Stimulated activated CD4-positive, alpha-beta T cell treated with anti-CD3 and anti-CD28 coated beads, TNF-alpha, amount 100 ng/mL, for 4 hours (primary cell): Measurements from ENCODE around the gene RFX8.
A peak's percentile ranks its signal among the peaks of the same experiment; 100 is the strongest.
"Not testable (repeated sequence)": the region's sequence is repeated elsewhere in the genome, so short reads cannot be mapped to it uniquely, and the experiment has no call there.

Experiments
- DNase-seq, 3 experiments: peaks; one replicate each; pipeline ENCODE4 v3.0.0-alpha.2; 2020; ENCODE audit warnings: low read depth in 3 of 3

Gene RFX8

DNA sequence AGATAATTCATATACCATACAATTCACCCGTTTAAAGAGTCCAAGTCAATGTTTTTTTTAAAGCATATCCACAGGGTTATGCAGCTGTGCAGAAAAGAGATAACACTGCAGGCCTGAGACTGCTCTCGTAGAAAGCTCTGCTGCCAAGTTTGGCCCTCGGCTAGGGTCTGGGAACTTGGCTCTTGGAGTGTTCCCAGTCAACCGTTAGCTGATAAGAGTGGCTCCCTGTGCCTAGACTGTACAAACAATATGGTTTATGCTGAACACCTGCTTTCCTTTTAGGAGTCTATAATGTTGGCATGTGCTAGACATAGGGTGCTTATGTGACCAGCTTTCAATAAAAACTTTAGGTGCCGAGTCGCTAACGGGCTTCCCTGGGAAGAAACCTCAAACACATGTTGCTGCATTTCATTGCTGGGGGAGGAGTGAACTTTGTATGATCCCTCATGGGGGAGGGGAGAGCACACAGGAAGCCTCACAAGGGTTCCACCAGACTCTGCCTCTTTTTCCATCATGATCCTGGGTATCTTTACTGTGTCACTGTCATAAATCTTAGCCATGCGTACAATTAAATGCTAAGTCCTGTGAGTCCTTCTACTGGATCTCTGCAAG, 34.7 kb downstream of the RFX8 start:
- DNase-seq: no peak

DNA sequence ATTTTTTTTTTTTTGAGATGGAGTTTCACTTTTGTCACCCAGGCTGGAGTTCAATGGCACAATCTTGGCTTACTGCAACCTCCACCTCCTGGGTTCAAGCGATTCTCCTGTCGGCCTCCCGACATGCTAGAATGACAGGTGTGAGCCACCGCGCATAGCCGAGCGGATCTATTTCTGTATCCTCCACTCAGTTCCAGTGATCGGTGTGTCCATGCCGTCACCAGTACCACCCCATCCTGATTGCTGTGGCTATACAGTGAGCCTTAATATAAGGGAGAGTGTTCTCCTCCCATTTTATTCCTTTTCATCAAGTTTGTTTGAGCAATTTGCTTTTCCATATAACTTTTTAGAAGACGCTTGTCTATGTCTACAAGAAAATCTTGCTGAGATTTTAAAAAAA, 35.2 kb downstream of the RFX8 start:
- no peak for DNase-seq

DNA sequence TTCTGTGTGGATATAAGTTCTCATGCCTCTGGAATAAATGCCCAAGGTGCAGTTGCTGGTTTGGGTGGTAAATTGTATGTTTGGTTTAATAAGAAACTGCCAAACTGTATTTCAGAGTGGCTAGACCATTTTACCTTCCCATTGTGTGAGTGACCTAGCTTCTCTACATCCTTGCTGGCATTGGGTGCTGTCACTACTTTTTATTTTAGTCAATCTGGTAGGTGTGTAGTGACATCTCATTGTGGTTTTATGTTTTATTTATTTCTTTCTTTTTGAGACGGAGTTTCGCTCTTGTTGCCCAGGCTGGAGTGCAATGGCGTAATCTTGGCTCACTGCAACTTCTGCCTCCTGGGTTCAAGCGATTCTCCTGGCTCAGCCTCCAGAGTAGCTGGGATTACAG, 36.4 kb downstream of the RFX8 start:
- DNase-seq: not testable (repeated sequence)

GRCh38 chr2:101435001-101435862, 39.7 kb downstream of the RFX8 start:
- DNase-seq: no peak

GRCh38 chr2:101433465-101433864, 41.4 kb downstream of the RFX8 start:
- DNase-seq: no peak

DNA sequence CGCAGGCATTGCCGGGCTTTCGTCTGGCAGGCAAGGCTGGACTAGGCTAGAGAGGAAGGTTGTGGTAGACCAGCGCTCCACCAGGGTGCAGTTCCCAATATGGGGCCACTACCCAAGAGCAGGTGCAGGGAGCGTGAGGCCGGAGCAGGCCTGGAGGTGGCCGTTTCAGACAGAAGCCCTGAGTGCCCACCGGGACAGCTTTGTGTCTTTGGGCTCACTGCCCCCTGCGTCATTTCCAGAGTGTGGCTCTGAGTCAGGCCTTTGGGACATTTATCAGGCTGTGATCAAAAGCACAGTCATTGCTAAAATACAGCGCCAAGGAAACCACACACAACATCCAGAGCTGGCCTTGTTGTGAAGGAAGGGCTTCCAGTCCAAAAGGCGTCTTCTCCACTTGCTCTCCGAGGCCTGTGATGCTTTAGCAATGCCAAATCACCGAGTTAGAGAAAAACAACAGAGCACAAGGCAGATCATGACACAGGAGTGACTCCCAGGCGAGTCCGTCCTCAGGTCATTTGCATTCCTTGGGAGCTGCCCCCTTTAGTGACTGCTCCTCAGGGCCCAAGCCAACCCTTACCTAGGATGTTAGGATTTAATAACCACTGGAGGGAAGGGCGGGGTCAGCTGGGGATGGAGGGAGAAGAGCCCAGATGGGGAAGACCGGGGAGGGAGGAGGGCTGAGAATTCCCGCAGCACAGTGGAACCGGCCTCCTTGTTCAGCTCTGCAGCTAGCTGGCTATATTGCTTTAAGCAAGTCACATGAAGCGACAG, 42.3 kb downstream of the RFX8 start:
- no peak for DNase-seq

DNA sequence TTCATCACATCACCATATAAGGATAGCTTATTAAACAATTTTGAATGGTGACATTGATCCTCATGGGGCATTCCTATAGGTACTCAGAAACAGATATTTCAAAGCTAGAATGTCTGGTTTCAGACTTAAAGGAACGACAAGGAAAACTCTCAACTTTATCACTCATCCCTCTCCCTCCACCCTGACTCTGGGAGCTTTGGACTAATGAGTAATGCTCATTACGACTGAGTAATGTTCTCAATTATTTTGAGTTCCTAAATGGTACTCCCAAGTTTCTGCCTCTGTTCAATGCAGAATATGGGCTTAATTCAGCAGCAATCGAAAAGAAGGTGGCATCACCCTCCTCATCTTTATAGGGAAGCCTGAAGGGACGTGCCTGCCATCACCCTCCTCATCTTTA, 43.4 kb downstream of the RFX8 start:
- DNase-seq: no peak

DNA sequence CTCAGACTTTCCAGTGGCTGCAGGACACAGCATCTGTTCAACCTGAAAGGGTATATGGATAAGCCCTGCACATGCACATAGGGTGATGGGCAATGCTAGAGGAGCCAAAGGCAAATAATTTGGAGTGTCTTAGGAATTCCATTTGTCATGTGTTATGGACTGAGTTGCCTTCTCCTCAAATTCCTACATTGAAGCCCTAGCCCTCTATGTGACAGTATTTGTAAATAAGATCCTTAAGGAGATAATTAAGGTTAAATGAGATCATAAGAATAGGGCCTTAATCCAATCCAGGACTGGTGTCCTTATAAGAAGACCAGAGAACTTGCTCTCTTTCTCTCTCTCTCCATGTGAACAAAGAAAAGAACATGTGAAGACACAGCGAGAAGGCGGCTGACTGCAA, 44.8 kb downstream of the RFX8 start:
- DNase-seq: no peak

GRCh38 chr2:101429453-101429852, 45.5 kb downstream of the RFX8 start:
- DNase-seq: no peak

GRCh38 chr2:101428422-101429176, 46.3 kb downstream of the RFX8 start:
- no peak for DNase-seq

- no peak for DNase-seq
Observed at GRCh38 chr2:101427743-101428142, 47.2 kb downstream of the RFX8 start.

GRCh38 chr2:101427240-101427639, 47.7 kb downstream of the RFX8 start:
- no peak for DNase-seq

DNA sequence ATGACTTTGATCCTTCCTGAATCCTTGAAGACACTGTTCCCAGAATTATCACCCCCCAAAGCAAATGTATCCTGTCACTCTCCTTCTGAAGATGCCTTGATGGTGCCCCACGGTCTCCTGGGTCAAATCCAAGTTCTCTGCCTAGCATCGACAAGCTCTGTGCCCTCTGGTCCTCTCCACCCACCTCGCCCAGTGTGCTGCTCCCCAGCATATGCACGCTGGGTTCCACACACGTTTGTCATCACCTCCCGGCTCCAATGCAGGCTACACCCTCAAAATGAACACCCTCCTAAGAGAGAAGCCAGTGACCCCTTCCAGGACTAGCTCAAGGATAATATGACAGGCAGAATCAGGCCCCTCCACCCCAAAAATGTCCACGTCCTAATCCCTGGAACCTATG, 48.1 kb downstream of the RFX8 start:
- DNase-seq: no peak

GRCh38 chr2:101420623-101421022, 54.3 kb downstream of the RFX8 start:
- no peak for DNase-seq

DNA sequence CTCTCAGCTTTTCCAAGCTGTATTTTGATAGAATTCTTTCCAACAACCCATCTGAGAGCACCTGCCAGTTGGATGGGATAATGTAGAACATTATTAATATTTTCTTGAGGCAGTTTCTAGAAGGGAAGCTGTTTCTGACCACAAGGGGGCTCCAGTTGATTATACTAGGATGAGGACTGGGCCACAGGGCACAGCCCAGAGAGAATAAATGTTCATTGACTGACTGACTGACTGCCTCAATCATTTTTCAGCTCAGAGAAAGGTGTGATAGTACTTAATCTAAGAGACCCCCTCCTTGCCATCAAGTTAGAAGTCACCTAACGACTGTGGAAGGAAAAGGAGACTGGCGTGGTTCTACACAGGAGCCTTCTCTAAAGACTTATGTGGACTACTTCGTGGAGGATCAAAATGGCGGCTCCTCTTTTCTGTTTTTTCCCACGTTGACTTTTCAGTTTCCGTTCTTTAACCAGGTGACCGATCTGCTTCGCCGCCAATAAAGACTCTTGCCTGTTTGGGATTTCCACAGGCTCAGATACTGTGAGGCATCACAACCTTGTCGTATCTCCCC, 55.7 kb downstream of the RFX8 start:
- peak in 2 of 3 experiments; percentile 28 to 53 for DNase-seq

GRCh38 chr2:101418460-101419095, 56.3 kb downstream of the RFX8 start:
- DNase-seq: no peak

- DNase-seq: no peak
Observed at GRCh38 chr2:101416609-101417008, 58.3 kb downstream of the RFX8 start.

DNA sequence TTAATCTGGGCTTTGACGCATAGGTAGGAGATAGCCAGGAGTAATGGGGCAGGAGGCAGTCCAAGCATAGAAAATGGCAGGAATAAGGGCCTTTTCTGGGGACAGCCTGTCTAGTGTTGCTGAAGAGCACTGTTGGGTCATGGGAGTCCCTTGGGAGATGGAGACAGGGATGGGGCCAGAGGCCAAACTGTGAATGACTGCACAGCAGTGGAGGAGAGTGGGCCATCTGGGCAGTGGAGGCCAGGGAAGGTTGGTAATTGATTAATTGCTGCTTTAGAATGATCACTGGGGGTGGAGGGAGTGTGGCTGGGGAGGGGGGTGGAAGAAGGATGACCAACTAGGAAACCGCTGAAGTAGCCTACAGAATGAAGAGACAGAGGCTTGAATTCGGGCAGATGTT, 59.0 kb downstream of the RFX8 start:
- DNase-seq: no peak

GRCh38 chr2:101415220-101415619, 59.7 kb downstream of the RFX8 start:
- no peak for DNase-seq

DNA sequence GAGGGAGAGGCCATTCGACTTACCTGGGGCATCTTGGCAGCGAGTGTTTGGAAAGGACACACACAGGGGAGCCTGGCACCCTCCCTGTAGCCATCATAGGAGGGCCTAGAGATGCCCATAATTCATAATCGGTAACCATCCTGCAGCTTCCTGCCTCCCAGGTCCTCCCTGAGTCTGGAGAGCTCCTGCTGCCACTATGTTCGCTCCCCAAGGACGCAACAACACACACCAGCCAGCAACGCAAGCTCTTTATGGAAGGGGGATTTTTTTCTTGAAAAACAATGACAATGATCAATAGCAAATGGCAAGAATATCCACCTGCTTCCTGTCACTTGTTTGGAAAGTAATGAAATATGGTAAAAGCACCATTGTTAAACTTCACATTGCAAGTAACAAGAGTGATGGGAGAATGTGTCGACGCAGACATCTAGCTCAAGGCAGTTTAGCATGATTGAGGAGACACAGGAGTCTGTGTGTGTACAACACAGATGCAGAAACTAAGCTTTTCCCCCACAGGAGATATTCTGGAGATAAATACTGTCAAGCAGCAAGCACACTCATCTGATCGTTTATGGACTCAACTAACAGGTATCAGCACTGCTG, 62.7 kb downstream of the RFX8 start:
- no peak for DNase-seq

DNA sequence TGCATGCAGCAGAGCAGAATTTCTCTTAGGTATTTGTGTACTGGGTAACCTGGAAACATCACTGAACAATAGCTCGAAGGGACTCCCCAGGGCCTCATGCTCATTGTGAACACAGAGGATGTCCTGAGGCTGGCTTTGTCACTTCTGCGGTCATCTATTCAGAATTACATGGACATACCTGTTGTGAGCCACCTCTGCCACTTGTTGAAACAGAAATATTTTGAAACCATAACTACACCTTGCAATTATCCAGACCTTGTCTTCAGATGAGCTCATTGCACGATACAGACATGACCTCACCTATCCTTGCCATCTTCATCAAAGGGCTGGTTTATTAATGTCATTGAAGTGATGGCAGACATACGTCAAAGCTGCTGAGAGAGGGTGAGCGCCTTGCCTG, 64.2 kb downstream of the RFX8 start:
- no peak for DNase-seq
